ENCODE results near the gene LGR5.

Gene LGR5, protein sequence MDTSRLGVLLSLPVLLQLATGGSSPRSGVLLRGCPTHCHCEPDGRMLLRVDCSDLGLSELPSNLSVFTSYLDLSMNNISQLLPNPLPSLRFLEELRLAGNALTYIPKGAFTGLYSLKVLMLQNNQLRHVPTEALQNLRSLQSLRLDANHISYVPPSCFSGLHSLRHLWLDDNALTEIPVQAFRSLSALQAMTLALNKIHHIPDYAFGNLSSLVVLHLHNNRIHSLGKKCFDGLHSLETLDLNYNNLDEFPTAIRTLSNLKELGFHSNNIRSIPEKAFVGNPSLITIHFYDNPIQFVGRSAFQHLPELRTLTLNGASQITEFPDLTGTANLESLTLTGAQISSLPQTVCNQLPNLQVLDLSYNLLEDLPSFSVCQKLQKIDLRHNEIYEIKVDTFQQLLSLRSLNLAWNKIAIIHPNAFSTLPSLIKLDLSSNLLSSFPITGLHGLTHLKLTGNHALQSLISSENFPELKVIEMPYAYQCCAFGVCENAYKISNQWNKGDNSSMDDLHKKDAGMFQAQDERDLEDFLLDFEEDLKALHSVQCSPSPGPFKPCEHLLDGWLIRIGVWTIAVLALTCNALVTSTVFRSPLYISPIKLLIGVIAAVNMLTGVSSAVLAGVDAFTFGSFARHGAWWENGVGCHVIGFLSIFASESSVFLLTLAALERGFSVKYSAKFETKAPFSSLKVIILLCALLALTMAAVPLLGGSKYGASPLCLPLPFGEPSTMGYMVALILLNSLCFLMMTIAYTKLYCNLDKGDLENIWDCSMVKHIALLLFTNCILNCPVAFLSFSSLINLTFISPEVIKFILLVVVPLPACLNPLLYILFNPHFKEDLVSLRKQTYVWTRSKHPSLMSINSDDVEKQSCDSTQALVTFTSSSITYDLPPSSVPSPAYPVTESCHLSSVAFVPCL

GRCh38 chr12:71439613-71440344 is at the start of gene LGR5:
LGR5 (plus strand) TSS chr12:71439798; CDS start chr12:71440081, 283 bp downstream.
- no peak for DNase-seq

- DNase-seq, result no peak
These were observed 47.0 kb upstream of the LGR5 start for GRCh38 chr12:71392521-71393145.

GRCh38 chr12:71393625-71394024 is 46.0 kb upstream of the LGR5 start:
- DNase-seq, result no peak

DNA sequence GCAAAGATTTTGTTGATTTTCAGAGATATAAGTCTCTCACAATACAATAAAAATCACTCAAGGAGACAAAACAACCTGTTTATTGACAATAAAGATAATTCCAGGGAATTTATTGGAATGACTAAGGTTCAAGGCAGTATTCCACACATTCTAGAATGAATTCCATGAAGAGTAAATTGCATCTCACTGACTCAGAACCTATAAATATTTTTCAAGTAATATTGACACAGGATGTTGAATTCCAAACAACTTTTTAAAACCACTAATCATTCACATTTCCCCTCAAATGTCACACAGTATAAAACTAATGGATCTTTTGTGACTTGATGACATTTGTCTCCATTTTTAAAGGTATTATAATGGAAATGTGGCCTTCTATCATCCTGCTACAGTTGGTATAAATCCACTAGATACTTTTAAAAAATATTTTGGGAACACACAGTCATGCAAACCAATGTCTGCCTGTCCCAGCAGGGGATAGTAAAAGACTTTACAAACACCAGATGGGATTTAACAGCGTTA is 42.1 kb upstream of the LGR5 start:
- DNase-seq, result no peak

DNA sequence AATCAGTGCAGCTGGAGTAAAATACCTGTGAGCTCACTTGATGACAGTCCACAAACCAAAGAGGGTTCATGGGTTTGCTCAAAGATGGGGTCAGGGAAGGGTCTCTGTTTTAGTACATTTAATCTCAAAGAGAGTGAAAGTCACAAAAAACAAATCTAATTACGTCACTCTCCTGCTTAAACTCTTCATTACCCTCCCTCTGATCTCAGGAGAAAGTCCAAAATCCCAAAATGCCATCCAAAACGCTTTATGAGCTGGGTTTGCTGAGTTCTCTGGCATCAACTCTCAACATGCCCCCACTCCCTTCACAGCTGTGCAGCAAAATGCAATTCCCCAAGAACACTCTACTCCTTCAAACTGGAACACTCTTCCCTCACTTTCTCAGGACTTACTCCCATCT is 40.4 kb upstream of the LGR5 start:
- no peak for DNase-seq

DNA sequence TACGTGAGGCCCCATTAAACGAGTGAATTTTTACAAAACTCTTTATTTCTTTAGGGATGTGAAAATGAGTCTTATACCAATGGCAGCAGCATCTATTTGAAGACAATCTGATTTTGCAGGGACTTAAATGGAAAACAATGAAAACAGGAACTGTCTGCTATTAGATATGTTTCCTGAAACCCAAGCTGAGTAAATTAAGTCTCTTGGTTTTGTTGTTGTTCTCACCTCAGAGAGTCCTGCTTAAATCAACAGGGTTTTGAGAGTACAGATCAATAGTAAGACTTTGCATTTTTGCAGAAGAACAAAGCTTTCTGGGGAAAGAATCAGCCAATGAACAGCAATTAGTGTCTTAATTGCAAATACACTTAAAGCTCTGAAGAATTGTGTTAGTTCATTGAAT is 39.1 kb upstream of the LGR5 start:
- no peak for DNase-seq

- DNase-seq, result no peak
These were observed 33.7 kb upstream of the LGR5 start for GRCh38 chr12:71405884-71406283.

- no peak for DNase-seq
These were observed 31.9 kb upstream of the LGR5 start for GRCh38 chr12:71407732-71408131.

DNA sequence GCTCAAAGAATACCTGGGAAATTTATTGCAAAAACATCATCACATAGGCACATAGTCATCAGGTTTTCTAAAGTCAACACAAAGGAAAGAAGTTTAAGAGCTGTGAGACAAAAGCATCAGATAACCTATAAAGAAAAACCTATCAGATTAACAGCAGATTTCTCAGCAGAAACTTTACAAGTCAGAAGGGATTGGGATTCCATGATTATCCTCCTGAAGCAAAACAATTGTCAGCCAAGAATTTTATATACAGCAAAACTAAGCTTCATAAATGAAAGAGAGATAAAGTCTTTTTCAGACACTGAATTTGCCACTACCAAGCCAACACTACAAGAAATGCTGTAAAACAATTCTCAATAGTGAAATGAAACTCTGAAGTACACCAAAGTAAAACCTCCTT is 28.8 kb upstream of the LGR5 start:
- DNase-seq, result no peak

GRCh38 chr12:71411635-71412034 is 28.0 kb upstream of the LGR5 start:
- DNase-seq, result no peak

DNA sequence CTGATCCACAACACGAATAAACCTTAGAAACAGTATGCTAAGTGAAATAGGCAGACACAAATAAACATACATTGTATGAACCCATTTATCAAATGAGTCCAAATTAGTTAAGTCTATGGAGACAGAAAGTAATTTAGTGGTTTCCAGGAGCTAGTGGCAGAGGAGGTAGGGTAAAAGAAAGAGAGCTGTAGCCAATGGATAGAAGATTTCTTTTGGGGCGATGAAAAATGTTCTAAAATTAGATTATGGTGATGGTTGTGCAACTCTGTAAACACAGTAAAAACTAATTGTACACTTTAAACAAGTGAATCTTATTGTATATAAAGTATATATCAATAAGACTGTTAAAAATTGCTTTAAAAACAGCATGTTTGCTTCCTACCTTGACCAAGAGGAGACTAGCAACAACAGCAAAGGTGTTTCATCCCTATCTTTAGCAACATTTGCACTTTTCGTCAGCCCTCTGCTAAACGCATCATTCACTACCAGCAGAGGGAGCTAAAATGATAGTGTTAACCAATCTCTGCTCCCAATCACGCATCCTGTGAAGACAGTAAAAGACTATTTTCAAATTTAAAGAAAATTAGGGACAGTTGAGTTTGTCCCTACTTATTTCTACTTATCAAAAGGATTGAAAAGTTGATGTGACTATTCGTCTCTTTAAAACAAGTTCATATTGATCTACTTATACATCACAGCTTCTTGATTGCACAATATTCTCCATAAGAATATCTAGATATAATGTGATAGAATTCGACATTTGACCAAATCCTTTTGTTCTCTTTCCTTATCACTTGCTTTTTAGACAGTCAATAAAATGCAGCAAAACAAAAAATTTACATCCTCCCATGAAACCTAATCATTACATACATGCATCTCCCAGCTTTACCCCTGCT is 24.0 kb upstream of the LGR5 start:
- no peak for DNase-seq

DNA sequence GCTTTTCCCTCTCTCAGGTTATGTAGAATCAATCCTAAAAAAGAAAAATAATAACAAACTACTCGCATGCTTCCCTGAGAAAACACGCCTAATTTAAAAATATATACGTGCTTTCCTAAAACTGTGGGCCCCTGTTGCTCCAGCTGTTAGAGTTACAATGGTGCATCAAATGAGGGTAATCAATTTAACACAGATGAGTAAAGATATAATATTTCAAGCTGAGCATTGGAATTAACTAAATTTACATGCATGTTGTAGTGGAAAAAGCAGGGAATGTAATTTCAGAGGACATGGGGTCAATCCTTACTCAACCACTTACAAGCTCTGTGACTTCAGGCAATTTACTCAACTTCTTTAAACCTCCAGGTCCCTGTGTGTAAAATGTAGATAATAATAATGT is 22.4 kb upstream of the LGR5 start:
- no peak for DNase-seq

DNA sequence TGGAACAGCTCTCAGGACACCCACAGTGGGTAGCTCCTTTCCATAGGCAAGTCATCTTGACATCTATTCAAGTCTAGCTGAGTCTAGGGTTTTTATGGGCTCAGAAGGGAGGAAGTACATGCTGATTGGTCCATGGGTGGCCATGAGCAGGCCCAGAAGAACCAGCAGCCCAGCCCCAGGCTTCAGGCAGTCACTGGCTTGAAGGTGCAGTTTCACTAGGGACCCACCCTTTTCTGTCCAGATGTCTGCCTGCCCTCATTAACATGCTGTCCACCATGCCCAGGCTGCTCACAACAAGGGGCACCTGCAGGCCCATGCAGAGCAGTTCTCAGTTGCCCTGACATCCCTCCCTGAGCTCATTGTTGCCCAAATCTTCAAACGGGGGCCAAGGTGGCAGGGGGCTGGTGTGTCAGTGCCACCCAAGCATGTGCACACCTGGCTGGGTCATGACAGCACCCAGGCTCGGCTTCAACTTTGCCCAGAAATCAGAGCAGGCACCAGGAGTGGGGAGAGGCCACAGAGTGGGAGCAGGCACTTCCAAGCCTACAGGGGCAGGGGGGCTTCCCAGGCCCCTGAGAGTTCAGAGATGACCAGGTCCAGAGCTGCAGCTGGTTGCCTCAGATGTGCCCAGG is 18.7 kb upstream of the LGR5 start:
- DNase-seq, result no peak

GRCh38 chr12:71425568-71426299 is 13.9 kb upstream of the LGR5 start:
- DNase-seq, result no peak

DNA sequence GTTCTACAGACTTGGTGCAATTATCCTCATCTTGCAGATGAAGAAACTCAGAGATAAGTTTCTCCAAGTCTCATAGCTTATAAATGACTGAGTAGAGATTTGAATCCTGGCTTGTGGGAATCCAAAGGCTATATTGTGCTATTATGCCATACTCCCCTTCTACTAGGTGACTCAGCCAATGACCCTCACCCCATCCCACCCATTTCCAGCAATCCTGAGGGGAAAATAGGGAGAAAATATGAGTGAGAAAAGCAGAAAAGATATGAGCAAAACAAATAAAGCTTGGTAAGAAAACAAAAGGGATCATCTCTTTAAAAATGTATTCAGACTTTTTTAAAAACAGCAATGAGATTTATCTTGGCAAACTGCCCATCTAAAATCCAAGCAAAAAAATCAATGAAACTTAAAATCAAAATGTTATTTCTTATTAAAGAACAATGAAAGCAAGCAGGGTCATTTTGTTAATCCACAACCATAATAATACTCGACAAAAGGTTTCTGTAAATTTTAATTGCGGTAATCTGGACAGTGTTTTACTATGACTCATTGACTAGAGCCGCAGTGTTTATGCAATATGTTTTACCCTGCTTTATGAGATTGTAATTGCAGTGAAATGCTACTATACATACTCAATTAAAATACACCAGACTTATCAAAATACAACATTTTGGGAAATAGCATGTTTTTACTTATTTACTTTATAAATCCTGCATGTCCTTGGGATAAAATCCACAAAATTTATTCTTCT is 13.1 kb upstream of the LGR5 start:
- DNase-seq, result no peak

DNA sequence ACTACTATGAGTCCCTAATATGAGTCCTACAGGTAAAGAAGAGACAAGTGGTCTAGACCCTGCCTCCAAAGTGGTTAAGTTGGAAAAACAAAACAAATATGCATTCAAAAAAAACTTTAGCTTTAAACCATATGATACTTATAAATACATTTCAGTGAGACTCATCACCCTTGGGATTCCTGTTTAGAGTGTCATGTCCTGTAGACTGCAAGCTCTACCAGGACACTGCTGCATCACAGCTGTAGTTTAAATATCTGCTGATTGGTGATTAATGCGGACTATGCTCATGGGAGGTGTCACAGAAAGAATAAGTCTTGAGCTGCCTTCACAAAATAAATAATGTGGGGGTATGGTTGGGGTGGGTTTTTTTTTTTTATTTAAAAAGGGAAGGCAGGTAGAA is 8.8 kb upstream of the LGR5 start:
- no peak for DNase-seq

DNA sequence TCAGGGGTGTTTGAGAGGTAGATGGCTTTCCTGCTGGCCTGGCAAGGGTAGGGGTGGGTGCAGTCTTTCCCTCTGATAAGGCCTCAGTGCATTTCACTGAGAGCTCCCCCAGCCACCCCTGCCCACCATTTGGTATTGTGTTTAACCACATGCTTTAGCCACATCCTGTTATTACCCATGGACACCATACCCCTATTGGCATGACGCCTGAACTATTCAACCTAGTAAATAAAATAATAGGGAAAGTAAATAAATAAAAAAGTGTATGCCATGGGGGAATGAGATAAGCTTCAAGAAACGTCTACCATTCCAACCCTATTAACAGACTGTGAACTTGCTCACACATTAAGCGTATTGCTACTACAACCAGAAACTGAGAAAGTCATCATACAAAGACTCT is 7.6 kb upstream of the LGR5 start:
- DNase-seq, result no peak

DNA sequence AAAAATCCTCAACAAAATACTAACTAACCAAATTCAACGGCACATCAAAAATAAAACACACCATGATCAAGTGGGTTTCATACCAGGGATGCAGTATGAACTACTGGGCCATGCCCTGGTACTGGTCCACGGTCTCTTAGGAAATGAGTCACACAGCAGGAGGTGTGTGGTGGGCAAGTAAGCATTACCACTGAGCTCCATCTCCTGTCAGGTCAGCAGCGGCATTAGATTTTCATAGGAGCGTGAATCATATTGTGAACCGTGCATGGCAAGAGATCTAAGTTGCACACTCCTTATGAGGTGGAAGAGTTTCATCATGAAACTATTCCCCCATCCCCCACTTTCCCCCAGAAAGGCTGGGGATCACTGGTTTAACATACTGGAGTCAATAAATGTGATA is 6.7 kb upstream of the LGR5 start:
- no peak for DNase-seq

DNA sequence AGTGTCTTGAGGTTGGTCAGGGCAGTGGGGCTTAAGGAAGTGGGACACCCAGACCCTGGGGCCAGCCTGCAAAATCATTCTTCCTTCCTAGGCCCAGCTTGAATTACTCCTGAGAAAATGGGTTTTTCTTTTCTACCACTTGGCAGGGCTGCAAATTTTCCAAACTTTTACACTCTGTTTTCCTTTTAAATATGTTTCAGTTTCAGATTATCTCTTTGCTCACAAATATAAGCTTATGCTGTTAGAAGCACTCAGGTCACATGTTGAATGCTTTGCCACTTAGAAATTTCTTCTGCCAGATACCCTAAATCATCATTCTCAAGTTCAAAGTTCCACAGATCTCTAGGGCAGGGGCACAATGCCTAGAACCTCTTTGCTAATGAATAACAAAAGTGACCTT is 2.9 kb upstream of the LGR5 start:
- no peak for DNase-seq
